T-helper 1 cell treated with Interleukin-12 subunit alpha and Interleukin-12 subunit beta and Interleukin-4 antibody, amounts not matched to agents 30 μg/mL and 1 μg/mL, for 36 hours (primary cell): ENCODE results near the gene SMTNL1.

Experiments
- H3K27ac Mint-ChIP-seq: one replicate; pipeline ENCODE4 v1.8.0; 2021; ENCODE audit warnings: mild to moderate bottlenecking, mixed read lengths
- H3K27me3 Mint-ChIP-seq: one replicate; pipeline ENCODE4 v1.8.0; 2021; ENCODE audit warnings: low read depth, mixed read lengths
- H3K36me3 Mint-ChIP-seq: one replicate; pipeline ENCODE4 v1.8.0; 2021; ENCODE audit warnings: low read depth, mixed read lengths
- H3K4me1 Mint-ChIP-seq: one replicate; pipeline ENCODE4 v1.8.0; 2021; ENCODE audit warnings: low read depth, mixed read lengths
- H3K4me3 Mint-ChIP-seq: one replicate; pipeline ENCODE4 v1.8.0; 2021; ENCODE audit warnings: mild to moderate bottlenecking, moderate library complexity, mixed read lengths
- H3K9me3 Mint-ChIP-seq: one replicate; pipeline ENCODE4 v1.8.0; 2021; ENCODE audit warnings: mixed read lengths

Gene SMTNL1, protein sequence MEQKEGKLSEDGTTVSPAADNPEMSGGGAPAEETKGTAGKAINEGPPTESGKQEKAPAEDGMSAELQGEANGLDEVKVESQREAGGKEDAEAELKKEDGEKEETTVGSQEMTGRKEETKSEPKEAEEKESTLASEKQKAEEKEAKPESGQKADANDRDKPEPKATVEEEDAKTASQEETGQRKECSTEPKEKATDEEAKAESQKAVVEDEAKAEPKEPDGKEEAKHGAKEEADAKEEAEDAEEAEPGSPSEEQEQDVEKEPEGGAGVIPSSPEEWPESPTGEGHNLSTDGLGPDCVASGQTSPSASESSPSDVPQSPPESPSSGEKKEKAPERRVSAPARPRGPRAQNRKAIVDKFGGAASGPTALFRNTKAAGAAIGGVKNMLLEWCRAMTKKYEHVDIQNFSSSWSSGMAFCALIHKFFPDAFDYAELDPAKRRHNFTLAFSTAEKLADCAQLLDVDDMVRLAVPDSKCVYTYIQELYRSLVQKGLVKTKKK

DNA sequence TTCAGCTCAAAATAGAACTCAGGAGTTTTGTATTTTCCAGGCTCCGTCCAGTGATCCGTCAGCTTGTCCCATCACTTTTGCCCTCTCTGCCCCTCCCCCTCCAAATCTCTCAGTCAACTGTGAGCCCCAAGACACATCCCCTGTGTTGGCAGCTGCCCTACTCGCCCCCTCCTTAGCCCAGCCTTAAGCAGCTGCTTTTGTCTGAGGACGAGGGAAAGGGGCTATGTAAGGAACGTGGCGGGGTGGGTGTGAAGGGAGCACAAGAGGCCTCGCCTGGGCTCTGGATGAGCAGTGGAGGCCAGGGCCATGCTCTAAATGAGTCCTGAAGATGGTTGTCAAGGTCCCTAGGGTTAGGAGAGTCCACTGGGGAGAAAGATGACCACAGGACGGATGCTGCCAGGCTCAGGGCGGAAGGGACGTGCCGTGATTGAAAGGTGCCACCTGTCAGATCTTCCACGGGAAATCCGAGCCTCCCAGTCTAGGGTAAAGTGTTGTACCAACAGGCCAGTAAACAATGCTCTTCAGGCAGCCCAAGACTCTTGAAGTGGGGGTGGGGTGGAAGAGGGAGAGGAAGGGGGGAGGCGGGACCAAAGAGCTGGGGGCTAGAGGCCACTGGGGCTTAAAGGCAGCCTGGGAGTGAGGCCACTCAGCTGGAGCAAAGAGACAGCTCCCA is at the start of gene SMTNL1:
Gene SMTNL1, plus strand, starts transcription at position 649 of the 673 bp plus-strand sequence. CDS start 5,048 bp downstream, outside the sequence.
- Mint-ChIP-seq H3K4me3 (no peak within 1 kb of the TSS), H3K9me3 (no peaks in the 10 kb centered on the region), H3K27me3 (no peaks in the 10 kb centered on the region), H3K36me3 (peaks cover 17% of the 10 kb centered on the region), H3K27ac (no peak within 1 kb of the TSS), H3K4me1 (peaks cover under 1% of the 10 kb centered on the region)

GRCh38 chr11:57487920-57488659 is 49.3 kb upstream of the SMTNL1 start:
- H3K27ac Mint-ChIP-seq, result no peak overlapping the region
- H3K27me3 Mint-ChIP-seq, result peaks cover 5% of the 10 kb centered on the region

DNA sequence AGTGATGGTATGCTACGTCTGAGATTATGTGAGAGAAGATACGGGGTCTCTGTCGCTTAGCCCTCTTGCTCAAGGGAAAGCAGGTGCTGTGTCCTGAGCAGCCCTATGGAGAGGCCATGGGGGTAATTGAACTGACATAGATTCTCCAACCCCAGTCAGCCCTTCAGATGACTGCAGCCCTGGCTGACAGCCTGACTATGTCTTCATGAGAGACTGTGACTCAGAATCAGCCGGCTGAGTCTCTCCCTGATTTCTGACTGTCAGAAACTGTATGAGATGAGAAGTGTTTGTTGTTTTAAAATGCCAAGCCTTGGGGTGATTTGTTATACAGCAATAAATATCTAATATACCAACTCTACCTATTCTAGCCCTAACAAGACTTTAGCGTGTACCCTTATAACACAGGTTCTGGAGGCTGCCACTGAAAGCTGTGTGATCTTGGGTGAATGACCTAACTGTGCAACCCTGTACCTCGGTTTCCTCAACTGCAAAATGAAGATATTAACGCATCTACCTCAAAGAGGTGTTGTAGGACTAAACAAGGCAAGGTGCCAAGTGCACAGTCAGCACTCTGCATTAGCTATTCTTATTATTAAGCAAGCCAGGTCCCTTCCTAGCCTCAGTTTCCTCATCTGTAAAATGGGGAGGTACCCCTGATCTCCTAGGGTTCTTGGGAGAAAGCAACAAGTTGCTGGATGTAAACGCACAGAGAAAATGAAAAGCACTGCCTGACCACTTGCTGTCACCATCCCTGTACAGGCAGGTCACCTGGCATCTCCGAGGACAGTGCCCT is 46.7 kb upstream of the SMTNL1 start:
- Mint-ChIP-seq H3K9me3 (no peaks in the 10 kb centered on the region), H3K36me3 (peaks cover 2% of the 10 kb centered on the region), H3K27ac (no peak overlapping the region), H3K4me3 (no peak overlapping the region), H3K27me3 (no peaks in the 10 kb centered on the region), H3K4me1 (peaks cover 3% of the 10 kb centered on the region)

More at GRCh38 chr11:57487920-57488659, 49.3 kb upstream of the SMTNL1 start:
- no peaks in the 10 kb centered on the region for H3K9me3 Mint-ChIP-seq
- no peak overlapping the region for H3K4me3 Mint-ChIP-seq
- no peaks in the 10 kb centered on the region for H3K4me1 Mint-ChIP-seq
- peaks cover 5% of the 10 kb centered on the region for H3K36me3 Mint-ChIP-seq

DNA sequence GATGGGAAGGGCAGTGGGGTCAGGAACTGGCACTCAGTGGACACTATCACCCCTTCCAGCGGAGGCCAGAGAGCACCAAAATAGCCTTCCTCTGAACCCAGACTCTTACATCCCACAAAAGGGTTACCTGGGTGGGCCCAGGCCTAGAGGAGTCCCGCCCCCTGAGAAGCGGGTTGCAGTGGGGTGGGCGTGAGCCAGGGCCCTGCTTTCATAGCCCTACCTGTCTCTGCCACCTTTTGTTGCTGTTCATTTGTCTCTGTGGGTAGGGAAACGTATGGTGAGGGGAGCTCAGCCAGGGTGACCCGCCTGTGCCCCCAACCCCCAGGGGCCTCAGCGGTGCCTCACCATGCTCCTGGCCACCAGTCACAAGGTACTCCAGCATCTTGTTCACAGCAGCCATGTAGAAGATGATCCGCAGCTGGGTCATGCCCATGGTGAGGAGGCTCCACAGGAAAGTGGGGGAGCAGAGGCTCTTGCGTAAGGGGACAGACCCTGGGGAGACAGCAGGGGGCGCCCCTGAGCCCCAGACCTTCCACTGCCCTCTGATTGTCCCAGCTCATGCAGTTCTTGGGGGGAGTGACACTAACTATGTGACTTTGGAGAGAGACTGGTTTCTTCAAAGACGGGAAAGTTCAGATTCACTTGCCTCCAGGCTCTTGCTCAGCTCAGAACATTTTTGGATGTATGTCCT is 45.9 kb upstream of the SMTNL1 start:
- Mint-ChIP-seq H3K4me1 (peaks cover 3% of the 10 kb centered on the region), H3K27me3 (no peaks in the 10 kb centered on the region), H3K36me3 (no peaks in the 10 kb centered on the region), H3K27ac (no peak overlapping the region), H3K9me3 (no peaks in the 10 kb centered on the region), H3K4me3 (no peak overlapping the region)

- H3K4me3 Mint-ChIP-seq, result no peak overlapping the region
- H3K9me3 Mint-ChIP-seq, result no peaks in the 10 kb centered on the region
- peaks cover 3% of the 10 kb centered on the region for H3K4me1 Mint-ChIP-seq
- H3K27me3 Mint-ChIP-seq, result no peaks in the 10 kb centered on the region
- peaks cover 2% of the 10 kb centered on the region for H3K36me3 Mint-ChIP-seq
- H3K27ac Mint-ChIP-seq, result peak overlapping the region; percentile 49
These were observed 43.6 kb upstream of the SMTNL1 start for GRCh38 chr11:57493507-57494503.

- Mint-ChIP-seq H3K27me3 (no peaks in the 10 kb centered on the region), H3K4me1 (peaks cover 3% of the 10 kb centered on the region), H3K36me3 (peaks cover 7% of the 10 kb centered on the region), H3K4me3 (no peak overlapping the region), H3K27ac (no peak overlapping the region), H3K9me3 (no peaks in the 10 kb centered on the region)
These were observed 41.1 kb upstream of the SMTNL1 start for GRCh38 chr11:57496109-57496820.

- Mint-ChIP-seq H3K27ac (no peak overlapping the region), H3K36me3 (peaks cover 7% of the 10 kb centered on the region), H3K4me3 (no peak overlapping the region), H3K4me1 (peaks cover 3% of the 10 kb centered on the region), H3K9me3 (no peaks in the 10 kb centered on the region), H3K27me3 (no peaks in the 10 kb centered on the region)
These were observed 39.8 kb upstream of the SMTNL1 start for GRCh38 chr11:57497303-57498247.

DNA sequence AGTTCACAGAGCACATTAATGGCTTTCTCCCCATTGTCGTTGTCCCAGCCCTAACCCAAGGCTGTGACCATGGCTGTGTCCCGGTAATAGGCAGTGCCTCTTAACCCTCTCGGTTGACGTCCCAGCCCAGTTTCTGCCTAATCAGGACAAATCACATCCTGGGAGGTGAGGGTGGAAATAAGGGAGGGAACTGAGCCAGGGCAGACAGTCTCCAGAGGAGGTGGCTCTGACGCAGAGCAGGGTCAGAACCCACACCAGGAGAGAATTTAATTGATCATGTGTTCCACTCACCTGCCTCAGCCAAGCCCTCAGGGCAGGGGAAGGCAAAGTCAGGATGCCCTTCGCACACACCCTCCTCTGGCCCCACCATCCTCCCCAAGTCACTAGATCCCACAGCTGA is 38.9 kb upstream of the SMTNL1 start:
- Mint-ChIP-seq H3K4me3 (no peak overlapping the region), H3K27me3 (no peaks in the 10 kb centered on the region), H3K36me3 (peaks cover 7% of the 10 kb centered on the region), H3K4me1 (peaks cover 3% of the 10 kb centered on the region), H3K9me3 (no peaks in the 10 kb centered on the region), H3K27ac (no peak overlapping the region)

GRCh38 chr11:57499413-57499982 is 37.9 kb upstream of the SMTNL1 start:
- Mint-ChIP-seq H3K4me1 (peaks cover 2% of the 10 kb centered on the region), H3K36me3 (peaks cover 7% of the 10 kb centered on the region), H3K9me3 (no peaks in the 10 kb centered on the region), H3K27me3 (no peaks in the 10 kb centered on the region), H3K4me3 (no peak overlapping the region), H3K27ac (no peak overlapping the region)

DNA sequence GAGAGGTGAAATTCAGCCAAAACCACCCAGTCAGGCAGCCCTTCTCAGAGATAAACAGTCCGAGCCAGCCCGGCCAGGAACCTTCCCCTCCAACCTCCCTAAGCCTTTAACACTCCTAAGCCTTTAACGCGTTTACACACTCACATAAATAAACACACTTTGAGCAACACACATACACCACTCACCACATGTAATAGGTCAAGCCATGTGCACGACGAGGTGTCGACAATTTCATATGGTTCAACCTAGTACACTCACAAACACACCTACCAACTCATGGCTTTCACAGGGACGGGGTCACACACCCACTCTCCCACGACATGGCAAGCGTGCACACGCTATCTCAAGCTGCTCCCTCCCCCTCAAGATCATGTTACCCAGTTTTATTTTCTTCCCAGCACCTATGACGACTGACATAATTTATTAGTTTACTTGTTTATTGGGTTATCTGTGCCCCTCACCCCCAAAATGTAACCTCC is 37.4 kb upstream of the SMTNL1 start:
- no peaks in the 10 kb centered on the region for H3K9me3 Mint-ChIP-seq
- no peaks in the 10 kb centered on the region for H3K4me1 Mint-ChIP-seq
- no peak overlapping the region for H3K4me3 Mint-ChIP-seq
- H3K36me3 Mint-ChIP-seq, result peaks cover 7% of the 10 kb centered on the region
- H3K27me3 Mint-ChIP-seq, result no peaks in the 10 kb centered on the region
- H3K27ac Mint-ChIP-seq, result no peak overlapping the region

GRCh38 chr11:57500515-57500914 is 36.9 kb upstream of the SMTNL1 start:
- no peak overlapping the region for H3K27ac Mint-ChIP-seq
- peaks cover 7% of the 10 kb centered on the region for H3K36me3 Mint-ChIP-seq
- no peaks in the 10 kb centered on the region for H3K9me3 Mint-ChIP-seq
- H3K27me3 Mint-ChIP-seq, result no peaks in the 10 kb centered on the region
- no peak overlapping the region for H3K4me3 Mint-ChIP-seq
- no peaks in the 10 kb centered on the region for H3K4me1 Mint-ChIP-seq
